Activated CD4-positive, alpha-beta T cell treated with anti-CD3 and anti-CD28 coated beads, Interleukin-2, amount 10 ng/mL, durations not matched to agents 24 days and 14 days (primary cell): ENCODE results near the gene ATP13A3. TPM values are rescaled to one million over a fixed set of nuclear protein-coding genes. Genes with fewer than 3 reads are reported as not detected.

Experiments
- DNase-seq: peaks from one replicate; pipeline ENCODE4 v3.0.0; 2022
- H3K27ac Mint-ChIP-seq: one replicate; pipeline ENCODE4 v1.8.0; 2022; ENCODE audit warnings: mild to moderate bottlenecking, mixed read lengths
- H3K27me3 Mint-ChIP-seq: one replicate; pipeline ENCODE4 v1.8.0; 2022; ENCODE audit warnings: mixed read lengths
- H3K36me3 Mint-ChIP-seq: one replicate; pipeline ENCODE4 v1.8.0; 2022; ENCODE audit warnings: low read depth, mild to moderate bottlenecking, mixed read lengths
- H3K4me1 Mint-ChIP-seq: one replicate; pipeline ENCODE4 v1.8.0; 2021; ENCODE audit warnings: mixed read lengths
- H3K4me3 Mint-ChIP-seq: one replicate; pipeline ENCODE4 v1.8.0; 2022; ENCODE audit warnings: mild to moderate bottlenecking, moderate library complexity, mixed read lengths
- H3K9me3 Mint-ChIP-seq: one replicate; pipeline ENCODE4 v1.8.0; 2021; ENCODE audit warnings: mixed read lengths
- intact Hi-C: fragments of 100-400 bp; cut with micrococcal nuclease; formaldehyde crosslinking; loops from one replicate; pipeline ENCODE4 v1.15.1; 2023
- total RNA-seq: library from RNA; stranded (reverse); gene quantifications from 2 replicates; pipeline ENCODE4 v1.2.3, GENCODE V29; 2022

Gene ATP13A3
- total RNA-seq, 1 donor from 2014 or later: 181 TPM

DNA sequence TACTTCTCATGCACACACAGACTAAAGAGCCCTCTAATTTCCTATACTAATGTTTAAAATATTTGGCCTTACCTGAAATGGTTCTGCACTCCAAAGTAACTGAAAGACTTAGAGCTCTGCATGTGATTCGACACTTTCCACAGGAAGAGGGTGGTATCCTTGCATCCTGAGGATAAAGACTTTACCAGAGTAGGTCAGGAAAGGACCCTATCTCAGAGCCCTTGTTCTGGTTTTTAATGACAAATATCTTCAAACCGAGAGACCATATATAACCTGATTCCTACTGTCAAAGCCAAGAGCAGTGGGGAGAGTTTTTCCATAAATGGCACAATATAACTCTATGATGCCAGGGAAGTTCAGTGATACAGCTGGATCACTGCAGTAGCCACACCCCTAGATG lies 87.6 kb downstream of the ATP13A3 start, which contains the start of gene GP5:
Gene GP5, minus strand, starts transcription at position 101 of the 400 bp plus-strand sequence. CDS start 984 bp downstream, outside the sequence.
- no peak for DNase-seq
- intact Hi-C loops: loop anchor here (5.0 kb wide), 1 partner anchor 123 kb away; no protein-coding TSS in a partner anchor
- Mint-ChIP-seq H3K9me3 (no peaks in the 10 kb centered on the region), H3K36me3 (peaks cover 7% of the 10 kb centered on the region), H3K27me3 (peaks cover 15% of the 10 kb centered on the region), H3K4me3 (peak within 1 kb of the TSS; percentile 82), H3K27ac (no peak within 1 kb of the TSS), H3K4me1 (peaks cover 49% of the 10 kb centered on the region)

DNA sequence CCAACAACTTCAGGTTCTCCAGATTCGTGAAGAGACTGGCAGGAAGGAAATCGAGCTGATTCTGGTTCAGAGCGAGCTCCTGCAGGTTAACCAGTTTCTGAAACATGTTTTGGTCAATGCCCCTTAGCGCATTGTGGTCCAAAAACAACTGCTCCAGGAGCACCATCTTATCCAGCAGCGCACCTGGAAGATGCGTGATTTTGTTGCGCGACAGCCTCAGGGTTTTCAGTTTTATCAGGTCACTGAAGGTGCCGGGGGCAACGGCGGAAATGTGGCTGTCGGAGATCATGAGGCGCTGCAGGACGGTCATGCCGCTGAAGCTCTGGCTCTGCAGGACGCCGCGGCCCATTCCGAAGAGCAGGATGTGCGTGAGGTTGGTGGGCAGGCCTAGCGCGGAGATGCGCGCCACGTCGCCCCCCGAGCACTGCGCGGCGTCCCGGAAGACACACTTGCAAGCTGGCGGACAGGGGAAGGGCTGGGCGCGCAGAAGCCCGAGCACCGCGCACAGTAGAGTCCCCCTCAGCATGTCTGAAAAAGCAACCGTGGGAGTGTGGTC lies 89.0 kb downstream of the ATP13A3 start:
- H3K27ac Mint-ChIP-seq: no peak overlapping the region

GRCh38 chr3:194396859-194397756 lies 89.7 kb downstream of the ATP13A3 start:
- peak; percentile 84 for DNase-seq
- intact Hi-C loops: loop anchor here (2.0 to 5.0 kb wide), 3 partner anchors 64 to 262 kb away; no protein-coding TSS in a partner anchor

More for the DNA sequence above, 89.0 kb downstream of the ATP13A3 start:
- peak; percentile 78 for DNase-seq
- peaks cover 15% of the 10 kb centered on the region for H3K27me3 Mint-ChIP-seq
- no peaks in the 10 kb centered on the region for H3K9me3 Mint-ChIP-seq
- intact Hi-C loops: loop anchor here (2.0 to 5.0 kb wide), 3 partner anchors 65 to 263 kb away; no protein-coding TSS in a partner anchor
- H3K36me3 Mint-ChIP-seq: peaks cover 2% of the 10 kb centered on the region
- peak overlapping the region; percentile 82 for H3K4me3 Mint-ChIP-seq
- H3K4me1 Mint-ChIP-seq: peaks cover 49% of the 10 kb centered on the region

GRCh38 chr3:194396539-194396858 lies 90.3 kb downstream of the ATP13A3 start:
- Mint-ChIP-seq H3K9me3 (no peaks in the 10 kb centered on the region), H3K4me1 (peaks cover 49% of the 10 kb centered on the region), H3K27ac (peak overlapping the region; percentile 78), H3K36me3 (peaks cover 2% of the 10 kb centered on the region), H3K27me3 (peaks cover 18% of the 10 kb centered on the region), H3K4me3 (peak overlapping the region; percentile 82)
- intact Hi-C loops: loop anchor here (2.0 to 5.0 kb wide), 3 partner anchors 64 to 262 kb away; no protein-coding TSS in a partner anchor
- no peak for DNase-seq

More at GRCh38 chr3:194396859-194397756, 89.7 kb downstream of the ATP13A3 start:
- peak overlapping the region; percentile 66 for H3K27ac Mint-ChIP-seq
- no peaks in the 10 kb centered on the region for H3K9me3 Mint-ChIP-seq
- H3K27me3 Mint-ChIP-seq: peaks cover 18% of the 10 kb centered on the region
- peak overlapping the region; percentile 82 for H3K4me3 Mint-ChIP-seq
- peaks cover 2% of the 10 kb centered on the region for H3K36me3 Mint-ChIP-seq
- peaks cover 49% of the 10 kb centered on the region for H3K4me1 Mint-ChIP-seq

DNA sequence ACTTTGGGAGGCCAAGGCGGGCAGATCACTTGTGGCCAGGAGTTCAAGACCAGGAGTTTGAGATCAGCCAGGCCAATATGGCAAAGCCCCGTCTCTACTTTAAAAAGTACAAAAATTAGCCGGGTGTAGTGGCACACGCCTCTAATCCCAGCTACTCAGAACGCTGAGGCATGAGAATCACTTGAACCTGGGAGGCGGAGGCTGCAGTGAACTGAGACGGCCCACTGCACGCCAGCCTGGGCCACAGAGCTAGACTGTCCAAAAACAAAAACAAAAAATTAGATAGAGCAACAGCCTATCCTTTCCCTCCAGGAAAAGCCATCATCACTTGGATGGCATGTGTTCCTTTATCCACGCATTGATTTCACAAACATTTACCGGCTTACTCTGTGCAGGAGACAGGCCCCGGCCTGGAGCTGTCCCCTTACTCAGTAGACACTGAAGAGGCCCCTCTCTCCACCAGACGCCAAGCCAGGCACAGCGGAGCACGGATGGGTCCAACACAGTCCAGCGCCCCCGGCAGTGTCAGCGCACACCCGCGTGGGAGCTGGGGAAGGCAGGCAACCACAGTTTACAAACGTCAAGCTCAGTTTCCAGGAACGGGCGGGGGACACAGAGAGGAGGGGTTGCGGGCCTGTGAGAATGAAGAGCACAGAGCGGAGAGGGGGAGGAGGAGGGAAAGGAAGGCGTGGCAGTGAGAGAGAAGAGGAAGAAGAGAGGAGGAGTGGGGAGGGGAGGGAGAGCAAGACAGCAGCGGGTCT lies 90.8 kb downstream of the ATP13A3 start:
- peak; percentile 92 for DNase-seq
- peaks cover 2% of the 10 kb centered on the region for H3K9me3 Mint-ChIP-seq
- H3K27me3 Mint-ChIP-seq: peaks cover 23% of the 10 kb centered on the region
- peaks cover 2% of the 10 kb centered on the region for H3K36me3 Mint-ChIP-seq
- peaks cover 47% of the 10 kb centered on the region for H3K4me1 Mint-ChIP-seq
- intact Hi-C loops: loop anchor here (1.0 to 5.0 kb wide), 4 partner anchors 8 to 261 kb away; no protein-coding TSS in a partner anchor
- H3K27ac Mint-ChIP-seq: peak overlapping the region; percentile 78
- H3K4me3 Mint-ChIP-seq: peak overlapping the region; percentile 82

DNA sequence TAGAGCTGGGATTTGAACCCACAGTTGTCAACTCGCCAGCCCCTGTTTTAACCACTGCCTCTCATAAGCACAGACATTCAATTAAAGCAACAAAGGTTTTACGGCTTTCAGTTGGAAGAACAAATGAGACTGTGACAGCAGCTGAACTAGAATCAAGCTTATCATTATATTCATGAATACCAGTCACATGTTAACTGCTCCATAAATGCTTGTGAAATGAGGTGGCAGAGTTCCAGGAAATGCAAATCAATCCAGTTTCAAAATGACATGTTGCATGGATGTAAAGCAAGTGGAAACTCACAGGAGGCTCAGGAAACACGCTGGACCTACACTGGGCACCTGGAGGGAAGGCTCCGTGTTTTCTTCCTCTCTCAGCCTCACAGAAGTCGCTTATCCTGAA lies 91.6 kb downstream of the ATP13A3 start:
- Mint-ChIP-seq H3K27ac (peak overlapping the region; percentile 45), H3K4me1 (peaks cover 47% of the 10 kb centered on the region), H3K36me3 (peaks cover 7% of the 10 kb centered on the region), H3K27me3 (peaks cover 30% of the 10 kb centered on the region), H3K4me3 (peak overlapping the region; percentile 82), H3K9me3 (peaks cover 10% of the 10 kb centered on the region)
- no peak for DNase-seq
- intact Hi-C loops: loop anchor here (1.0 to 5.0 kb wide), 2 partner anchors 9 to 127 kb away; no protein-coding TSS in a partner anchor

DNA sequence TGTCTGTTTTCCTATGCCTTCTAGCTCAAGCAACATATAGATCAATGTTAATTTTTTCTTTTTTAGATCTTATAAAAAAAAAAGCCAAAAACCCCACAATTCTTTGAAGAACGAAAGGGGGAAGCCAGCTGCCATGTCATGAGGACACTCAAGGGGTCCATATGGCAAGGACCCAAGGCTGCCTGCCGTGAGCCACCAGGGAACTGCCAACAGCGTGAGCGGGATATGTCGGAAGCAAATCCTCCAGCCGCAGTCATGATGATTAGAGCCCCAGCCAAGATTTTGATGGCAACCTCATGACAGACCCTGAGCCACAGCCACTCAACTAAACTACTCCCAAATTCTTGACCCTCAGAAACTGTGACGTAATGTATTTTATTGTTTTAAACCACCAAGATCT lies 94.2 kb downstream of the ATP13A3 start:
- peaks cover 18% of the 10 kb centered on the region for H3K9me3 Mint-ChIP-seq
- H3K4me1 Mint-ChIP-seq: peaks cover 23% of the 10 kb centered on the region
- intact Hi-C loops: no loop called here
- DNase-seq: no peak
- H3K27ac Mint-ChIP-seq: no peak overlapping the region
- H3K36me3 Mint-ChIP-seq: peaks cover 6% of the 10 kb centered on the region
- H3K4me3 Mint-ChIP-seq: no peak overlapping the region
- H3K27me3 Mint-ChIP-seq: peaks cover 30% of the 10 kb centered on the region

- Mint-ChIP-seq H3K27ac (no peak overlapping the region), H3K4me3 (no peak overlapping the region), H3K9me3 (peaks cover 18% of the 10 kb centered on the region), H3K4me1 (peaks cover 9% of the 10 kb centered on the region), H3K36me3 (peaks cover 6% of the 10 kb centered on the region), H3K27me3 (peaks cover 25% of the 10 kb centered on the region)
- no peak for DNase-seq
- intact Hi-C loops: no loop called here
Observed at GRCh38 chr3:194390835-194391234, 96.0 kb downstream of the ATP13A3 start.

GRCh38 chr3:194389269-194389668 lies 97.5 kb downstream of the ATP13A3 start:
- intact Hi-C loops: no loop called here
- H3K27ac Mint-ChIP-seq: no peak overlapping the region
- H3K4me1 Mint-ChIP-seq: no peaks in the 10 kb centered on the region
- no peak overlapping the region for H3K4me3 Mint-ChIP-seq
- DNase-seq: no peak
- H3K36me3 Mint-ChIP-seq: peaks cover 6% of the 10 kb centered on the region
- H3K9me3 Mint-ChIP-seq: peaks cover 18% of the 10 kb centered on the region
- peaks cover 25% of the 10 kb centered on the region for H3K27me3 Mint-ChIP-seq

GRCh38 chr3:194387926-194388418 lies 98.8 kb downstream of the ATP13A3 start:
- Mint-ChIP-seq H3K27ac (no peak overlapping the region), H3K9me3 (peaks cover 18% of the 10 kb centered on the region), H3K27me3 (peaks cover 30% of the 10 kb centered on the region), H3K4me3 (no peak overlapping the region), H3K4me1 (no peaks in the 10 kb centered on the region), H3K36me3 (peaks cover 6% of the 10 kb centered on the region)
- no peak for DNase-seq
- intact Hi-C loops: no loop called here

DNA sequence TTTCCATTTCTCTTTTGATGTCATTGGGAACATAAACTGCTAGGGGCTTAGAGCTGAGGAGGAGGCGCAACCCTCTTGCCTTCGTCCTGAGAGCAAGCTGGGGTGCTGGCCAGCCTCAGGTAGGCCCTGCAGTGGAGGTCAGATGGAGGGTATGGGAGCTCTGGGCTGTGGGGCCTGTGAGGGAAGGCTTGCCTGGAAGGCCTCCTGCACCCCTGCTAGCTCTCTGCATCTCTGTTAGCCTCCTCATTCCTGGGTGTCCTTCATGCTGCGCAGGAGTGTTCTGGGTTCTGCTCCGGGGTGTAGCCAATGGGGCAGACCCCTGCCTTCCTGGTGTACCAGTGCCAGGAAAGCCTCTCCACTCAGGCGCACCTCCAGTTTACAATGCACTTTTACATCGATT lies 99.5 kb downstream of the ATP13A3 start:
- Mint-ChIP-seq H3K4me1 (peaks cover 2% of the 10 kb centered on the region), H3K27me3 (peaks cover 29% of the 10 kb centered on the region), H3K9me3 (peaks cover 18% of the 10 kb centered on the region), H3K4me3 (no peak overlapping the region), H3K27ac (no peak overlapping the region), H3K36me3 (peaks cover 6% of the 10 kb centered on the region)
- intact Hi-C loops: no loop called here
- no peak for DNase-seq

DNA sequence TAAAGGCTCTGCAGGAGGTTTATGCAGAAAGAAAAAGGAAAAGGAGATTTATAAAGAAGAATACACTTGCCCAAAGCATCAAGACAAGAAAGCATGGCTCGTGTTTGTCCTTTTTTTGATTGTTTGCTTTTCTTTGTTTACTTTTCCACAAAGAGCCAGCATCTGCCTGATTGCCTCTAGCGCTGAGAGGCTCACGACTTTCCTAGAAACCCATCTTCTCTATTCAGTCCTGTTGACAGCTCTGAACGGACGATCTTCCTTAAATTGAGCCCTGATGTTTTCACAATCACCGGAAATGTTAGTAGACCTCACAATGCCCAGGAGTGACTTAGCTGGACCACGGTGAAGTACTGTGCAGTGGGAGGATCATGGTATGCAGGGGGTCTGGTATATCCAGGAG lies 100.2 kb downstream of the ATP13A3 start:
- no peak for DNase-seq
- H3K27me3 Mint-ChIP-seq: peaks cover 29% of the 10 kb centered on the region
- peaks cover 6% of the 10 kb centered on the region for H3K36me3 Mint-ChIP-seq
- H3K27ac Mint-ChIP-seq: no peak overlapping the region
- intact Hi-C loops: no loop called here
- H3K4me1 Mint-ChIP-seq: peaks cover 2% of the 10 kb centered on the region
- no peak overlapping the region for H3K4me3 Mint-ChIP-seq
- H3K9me3 Mint-ChIP-seq: peaks cover 18% of the 10 kb centered on the region

GRCh38 chr3:194386066-194386465 lies 100.7 kb downstream of the ATP13A3 start:
- Mint-ChIP-seq H3K27ac (no peak overlapping the region), H3K4me3 (no peak overlapping the region), H3K9me3 (peaks cover 17% of the 10 kb centered on the region), H3K27me3 (peaks cover 24% of the 10 kb centered on the region), H3K4me1 (peaks cover 2% of the 10 kb centered on the region), H3K36me3 (peaks cover 6% of the 10 kb centered on the region)
- DNase-seq: no peak
- intact Hi-C loops: no loop called here
